ENCODE data around the gene ZNF540. TPM values are rescaled to one million over a fixed set of nuclear protein-coding genes. Genes with fewer than 3 reads are reported as not detected.

ZNF540 gene
- polyA plus RNA-seq, 3 donors: 3.7 to 8.4 (median 6.8) TPM

Other genes with a start within 250 kb of the ZNF540 start
- 10 to 100 TPM in 2 of 3 donors, 1 to 10 TPM in 1; 7.8 to 10.8 (median 10.8) TPM for gene ZNF527, start 223.8 kb upstream of the ZNF540 start, polyA plus RNA-seq (ENCODE audit: insufficient read length in 3 of 3)
- 10 to 100 TPM in 2 of 3 donors, 1 to 10 TPM in 1; 9.1 to 11.4 (median 10.3) TPM for gene ZNF569, start 127.4 kb upstream of the ZNF540 start, polyA plus RNA-seq (ENCODE audit: insufficient read length in 3 of 3)
- gene ZNF570, start 125.5 kb upstream of the ZNF540 start, polyA plus RNA-seq (ENCODE audit: insufficient read length in 3 of 3): 10 to 100 TPM in 1 of 3 donors, 1 to 10 TPM in 2; 8.5 to 12.0 (median 9.1) TPM
- 10 to 100 TPM; 17.6 to 35.6 (median 33.5) TPM for gene ZNF793, start 87.9 kb upstream of the ZNF540 start, polyA plus RNA-seq (ENCODE audit: insufficient read length in 3 of 3)
- 10 to 100 TPM in 1 of 3 donors, 1 to 10 TPM in 2; 7.5 to 12.8 (median 9.2) TPM for gene ZNF571, start 84 bp upstream of the ZNF540 start, polyA plus RNA-seq (ENCODE audit: insufficient read length in 3 of 3)
- 10 to 100 TPM; 22.2 to 25.9 (median 24.2) TPM for gene ZFP30, start 60.6 kb downstream of the ZNF540 start, polyA plus RNA-seq (ENCODE audit: insufficient read length in 3 of 3)
- gene ZNF607, start 124.9 kb downstream of the ZNF540 start, polyA plus RNA-seq (ENCODE audit: insufficient read length in 3 of 3): 10 to 100 TPM; 11.9 to 13.5 (median 13.1) TPM
- gene ZNF573, start 184.7 kb downstream of the ZNF540 start, polyA plus RNA-seq (ENCODE audit: insufficient read length in 3 of 3): 10 to 100 TPM; 10.3 to 27.1 (median 17.6) TPM

Measured in renal pelvis (tissue), 3 donors.